Fibroblast of skin of right biceps (primary cell): Measurements from ENCODE around the gene RIN1.

Source experiments
- DNase-seq: peaks from one replicate; pipeline ENCODE4 v3.0.0-alpha.2; 2013

RIN1 gene

GRCh38 chr11:66293777-66294625 is 42.2 kb downstream of the RIN1 start:
- DNase-seq: no peak

- no peak for DNase-seq
These were observed 42.9 kb downstream of the RIN1 start for GRCh38 chr11:66293352-66293751.

GRCh38 chr11:66292543-66293332 is 43.5 kb downstream of the RIN1 start:
- DNase-seq: no peak

- no peak for DNase-seq
These were observed 44.3 kb downstream of the RIN1 start, which contains the start of gene TMEM151A for GRCh38 chr11:66291706-66292542. Gene TMEM151A, plus strand, starts transcription at chr11:66291894. Its CDS starts 120 bp downstream, at chr11:66292014.

- DNase-seq: no peak
These were observed 44.9 kb downstream of the RIN1 start for GRCh38 chr11:66291303-66291705.

GRCh38 chr11:66290330-66290621 is 46.0 kb downstream of the RIN1 start:
- no peak for DNase-seq

GRCh38 chr11:66289548-66290329 is 46.5 kb downstream of the RIN1 start:
- no peak for DNase-seq

GRCh38 chr11:66288671-66289547 is 47.3 kb downstream of the RIN1 start, which contains the start of gene YIF1A:
Gene YIF1A, minus strand, starts transcription at chr11:66289143. Its CDS starts 158 bp downstream, at chr11:66288985.
- DNase-seq: peak; percentile 100

GRCh38 chr11:66287889-66288670 is 48.2 kb downstream of the RIN1 start:
- no peak for DNase-seq

GRCh38 chr11:66287211-66287888 is 48.9 kb downstream of the RIN1 start:
- no peak for DNase-seq

- DNase-seq: no peak
These were observed 49.5 kb downstream of the RIN1 start for GRCh38 chr11:66286699-66287098.

- no peak for DNase-seq
These were observed 50.8 kb downstream of the RIN1 start for GRCh38 chr11:66285250-66285947.

GRCh38 chr11:66284526-66285078 is 51.6 kb downstream of the RIN1 start:
- DNase-seq: no peak

- DNase-seq: no peak
These were observed 52.7 kb downstream of the RIN1 start for GRCh38 chr11:66283461-66284105.

- DNase-seq: peak; percentile 95
These were observed 53.5 kb downstream of the RIN1 start for GRCh38 chr11:66282468-66283455.
